Stimulated activated naive CD8-positive, alpha-beta T cell treated with anti-CD3 and anti-CD28 coated beads, Interleukin-15, Interleukin-2, amounts not matched to agents 100 ng/mL and 50 ng/mL, for 24 hours (primary cell): ENCODE measurements around the gene ZNF625.

ENCODE experiments used
- H3K27ac Mint-ChIP-seq: one replicate; pipeline ENCODE4 v1.8.0; 2021; ENCODE audit warnings: mild to moderate bottlenecking, mixed read lengths
- H3K27me3 Mint-ChIP-seq: one replicate; pipeline ENCODE4 v1.8.0; 2021; ENCODE audit warnings: mixed read lengths
- H3K36me3 Mint-ChIP-seq: one replicate; pipeline ENCODE4 v1.8.0; 2021; ENCODE audit warnings: low read depth, mixed read lengths
- H3K4me1 Mint-ChIP-seq: one replicate; pipeline ENCODE4 v1.8.0; 2021; ENCODE audit warnings: low read depth, mixed read lengths
- H3K4me3 Mint-ChIP-seq: one replicate; pipeline ENCODE4 v1.8.0; 2021; ENCODE audit warnings: mild to moderate bottlenecking, mixed read lengths
- H3K9me3 Mint-ChIP-seq: one replicate; pipeline ENCODE4 v1.8.0; 2021; ENCODE audit warnings: mixed read lengths

ZNF625 gene

DNA sequence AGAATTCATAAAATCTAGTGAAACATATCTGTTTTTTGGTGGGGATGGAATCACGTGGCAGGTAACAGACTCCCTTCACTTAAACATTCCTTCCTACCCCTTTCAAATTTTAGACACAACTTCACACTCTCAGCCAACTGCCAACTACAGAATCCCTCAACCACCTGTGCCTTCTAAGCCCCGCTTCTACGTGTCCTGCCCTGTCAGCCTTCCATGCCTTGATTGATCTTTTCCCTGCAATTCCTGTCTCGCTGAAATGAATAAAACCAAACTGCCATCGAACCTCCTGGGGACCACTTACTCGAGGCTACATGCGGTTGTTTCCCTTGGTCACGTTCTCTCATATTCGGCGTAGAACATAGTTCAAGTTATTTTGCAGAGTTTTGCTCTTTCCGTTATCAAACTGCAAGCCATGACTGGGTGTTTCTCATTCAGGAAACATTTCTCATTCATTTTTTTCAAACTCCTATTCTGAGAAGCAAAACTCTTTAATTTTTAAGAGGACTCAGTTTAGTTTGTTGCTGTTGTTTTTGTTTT, 1.1 kb downstream of the ZNF625 start:
- Mint-ChIP-seq H3K4me1 (peaks cover 10% of the 10 kb centered on the region), H3K9me3 (no peaks in the 10 kb centered on the region), H3K27ac (no peak overlapping the region), H3K36me3 (peaks cover 13% of the 10 kb centered on the region), H3K27me3 (peaks cover 4% of the 10 kb centered on the region), H3K4me3 (peak overlapping the region; percentile 87)

DNA sequence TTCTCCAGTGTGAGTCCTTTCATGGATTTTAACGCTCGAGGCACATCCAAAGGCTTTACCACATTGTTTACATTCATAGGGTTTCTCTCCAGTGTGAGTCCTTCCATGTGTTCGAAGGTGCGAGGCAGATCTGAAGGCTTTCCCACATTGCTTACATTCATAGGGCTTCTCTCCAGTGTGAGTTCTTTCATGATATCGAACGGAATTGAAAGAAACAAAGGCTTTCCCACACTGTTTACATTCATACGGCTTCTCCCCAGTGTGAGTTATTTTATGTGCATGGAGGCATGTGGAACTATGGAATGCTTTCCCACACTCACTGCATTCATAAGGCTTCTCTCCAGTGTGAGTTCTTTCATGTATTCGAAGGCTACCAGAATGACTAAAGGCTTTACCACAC, 11.2 kb downstream of the ZNF625 start:
- Mint-ChIP-seq H3K36me3 (peaks cover 35% of the 10 kb centered on the region), H3K9me3 (peaks cover 21% of the 10 kb centered on the region), H3K4me1 (peaks cover 11% of the 10 kb centered on the region), H3K4me3 (no peak overlapping the region), H3K27ac (no peak overlapping the region), H3K27me3 (no peaks in the 10 kb centered on the region)

DNA sequence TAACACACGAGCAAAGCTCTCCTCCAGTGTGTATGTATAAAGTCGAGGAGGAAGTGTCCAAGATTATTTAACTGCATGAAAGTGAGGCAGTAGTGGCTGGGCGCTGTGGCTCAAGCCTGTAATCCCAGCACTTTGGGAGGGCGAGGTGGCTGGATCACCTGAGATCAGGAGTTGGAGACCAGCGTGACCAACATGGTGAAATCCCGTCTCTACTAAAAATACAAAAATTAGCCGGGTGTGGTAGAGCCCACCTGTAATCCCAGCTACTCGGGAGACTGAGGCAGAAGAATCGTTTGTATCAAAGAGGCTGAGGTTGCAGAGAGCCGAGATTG, 15.2 kb downstream of the ZNF625 start:
- H3K36me3 Mint-ChIP-seq, result peaks cover 21% of the 10 kb centered on the region
- H3K27ac Mint-ChIP-seq, result no peak overlapping the region
- no peaks in the 10 kb centered on the region for H3K27me3 Mint-ChIP-seq
- peaks cover 14% of the 10 kb centered on the region for H3K9me3 Mint-ChIP-seq
- peaks cover 36% of the 10 kb centered on the region for H3K4me1 Mint-ChIP-seq
- H3K4me3 Mint-ChIP-seq, result peak overlapping the region; percentile 90

DNA sequence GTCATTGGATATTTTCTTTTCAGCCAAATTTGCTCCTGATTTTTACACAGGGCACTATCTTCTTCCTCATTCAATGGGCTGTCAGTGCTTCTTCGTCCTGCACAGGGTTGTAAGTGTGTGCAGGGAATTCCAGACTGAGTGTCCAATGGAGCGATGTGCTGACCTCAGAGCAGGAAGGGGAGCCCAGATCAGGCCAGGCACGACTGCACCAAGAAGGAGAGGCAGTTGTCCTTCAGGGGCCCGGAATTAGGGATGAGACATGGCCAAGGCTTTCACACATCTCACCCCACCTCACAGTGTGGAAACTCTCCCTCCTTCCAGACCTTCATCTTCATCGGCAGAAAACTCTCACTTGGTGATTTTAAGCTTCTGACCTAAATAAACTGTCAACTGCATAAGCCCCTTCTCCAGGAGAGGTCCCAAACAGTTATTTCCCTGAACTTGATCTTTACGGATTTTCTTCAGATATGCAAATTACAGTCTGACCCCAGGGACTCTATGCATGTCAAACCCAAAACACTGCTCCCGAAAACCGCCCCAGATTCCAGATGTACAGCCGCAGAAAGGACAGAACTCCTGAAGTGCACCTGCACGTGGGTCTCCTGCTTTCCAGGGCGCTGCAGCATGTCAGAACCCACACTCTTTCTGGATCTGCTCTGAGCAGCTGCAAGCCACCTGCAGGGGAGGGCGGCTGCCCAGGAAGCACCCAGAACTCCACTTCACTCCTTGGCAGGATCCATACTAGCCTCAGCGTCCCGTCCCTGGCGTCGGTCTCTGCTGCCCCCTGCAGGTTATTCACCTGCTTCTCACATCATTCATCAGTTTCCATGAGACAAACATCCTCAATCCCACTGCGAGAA, 15.8 kb downstream of the ZNF625 start:
- Mint-ChIP-seq H3K4me1 (peaks cover 36% of the 10 kb centered on the region), H3K4me3 (peak overlapping the region; percentile 90), H3K27me3 (no peaks in the 10 kb centered on the region), H3K36me3 (peaks cover 17% of the 10 kb centered on the region), H3K9me3 (peaks cover 8% of the 10 kb centered on the region), H3K27ac (no peak overlapping the region)

DNA sequence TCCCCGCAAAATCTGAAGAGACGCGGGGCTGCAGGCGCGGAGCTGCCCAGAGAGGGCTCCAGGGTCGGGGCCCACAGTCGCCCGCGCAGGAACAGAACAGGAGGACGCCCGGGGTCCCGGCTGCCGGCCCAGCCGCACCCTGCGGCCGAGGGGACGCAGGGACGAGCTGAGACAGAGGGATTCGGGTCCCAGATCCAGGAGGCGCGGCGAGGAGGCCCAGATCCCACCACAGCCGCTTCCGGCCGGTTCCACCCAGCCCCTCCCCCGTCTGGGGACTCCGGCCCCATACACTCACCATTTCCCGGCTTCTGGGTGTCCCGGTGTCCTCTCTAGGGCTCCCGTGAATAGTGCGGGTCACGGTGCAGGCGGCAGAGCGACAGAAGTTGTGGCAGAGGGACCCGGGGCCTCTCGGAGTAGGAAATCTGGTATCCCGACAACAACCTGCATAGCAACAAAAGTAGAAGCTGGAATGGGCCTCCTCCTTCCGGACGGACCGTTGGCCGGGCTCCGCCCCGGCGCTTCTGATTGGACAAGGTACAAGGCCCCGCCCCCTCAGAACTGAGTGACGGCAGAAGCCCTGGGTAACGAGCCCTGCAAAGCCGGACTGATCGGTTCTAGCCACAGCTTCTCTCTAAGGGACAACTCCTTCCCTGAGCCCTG, 16.5 kb downstream of the ZNF625 start, which contains the start of gene ZNF20:
Gene ZNF20, minus strand, starts transcription at position 466 of the 660 bp plus-strand sequence. Its CDS starts 168 bp downstream, at position 298.
- Mint-ChIP-seq H3K4me3 (peak within 1 kb of the TSS; percentile 90), H3K9me3 (peaks cover under 1% of the 10 kb centered on the region), H3K27ac (no peak within 1 kb of the TSS), H3K36me3 (peaks cover 17% of the 10 kb centered on the region), H3K4me1 (peaks cover 36% of the 10 kb centered on the region), H3K27me3 (no peaks in the 10 kb centered on the region)

DNA sequence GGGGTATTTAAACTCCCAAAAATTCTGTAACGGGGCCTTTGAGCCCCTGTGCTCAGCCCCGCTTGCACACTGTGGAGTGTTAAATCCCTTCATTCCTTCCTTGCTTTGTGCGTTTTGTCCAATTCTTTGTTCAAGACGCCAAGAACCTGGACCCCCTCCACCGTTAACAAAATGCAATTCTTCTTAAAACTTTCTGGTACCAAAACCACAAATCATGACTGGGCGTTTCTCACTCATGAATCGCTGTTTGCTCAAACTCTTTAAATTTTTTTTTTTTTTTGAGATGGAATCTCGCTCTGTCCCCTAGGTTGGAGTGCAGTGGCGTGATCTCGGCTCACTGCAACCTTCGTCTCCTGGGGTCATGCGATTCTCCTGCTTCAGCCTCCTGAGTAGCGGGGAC, 17.3 kb downstream of the ZNF625 start:
- Mint-ChIP-seq H3K4me3 (peak overlapping the region; percentile 90), H3K4me1 (peaks cover 36% of the 10 kb centered on the region), H3K9me3 (no peaks in the 10 kb centered on the region), H3K27ac (no peak overlapping the region), H3K36me3 (peaks cover 23% of the 10 kb centered on the region), H3K27me3 (no peaks in the 10 kb centered on the region)

DNA sequence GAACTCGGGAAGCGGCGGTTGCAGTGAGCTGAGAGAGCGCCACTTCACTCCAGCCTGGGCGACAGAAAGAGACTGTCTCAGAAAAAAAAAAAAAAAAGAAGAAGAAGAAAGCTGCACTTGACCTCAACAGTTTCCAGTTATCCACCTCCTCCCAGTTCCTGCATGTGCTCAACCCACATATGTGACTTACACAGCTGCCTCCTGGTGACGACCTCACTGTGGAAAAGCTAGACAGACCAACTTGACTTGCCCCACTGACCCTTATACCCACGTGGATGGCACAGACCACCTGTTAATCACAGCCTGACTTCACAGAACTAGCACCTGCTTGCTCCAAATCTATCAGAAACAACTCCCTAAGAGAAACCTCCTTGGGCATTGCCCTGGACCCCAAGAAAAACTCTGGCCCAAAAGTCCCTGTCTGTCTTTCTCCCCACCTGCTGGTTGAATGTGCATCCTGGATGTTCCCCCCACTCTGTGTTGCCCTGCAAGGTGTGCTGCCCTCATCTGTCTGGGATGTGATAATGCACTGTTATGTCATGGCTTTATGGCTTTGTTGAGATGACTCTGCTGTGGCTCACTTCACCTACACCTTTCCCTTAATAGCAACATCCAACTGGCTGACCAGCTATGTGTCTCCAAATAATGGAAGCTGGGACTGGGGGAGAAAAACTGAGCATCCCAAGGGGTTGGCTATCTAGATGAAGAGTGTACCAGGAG, 19.2 kb downstream of the ZNF625 start:
- Mint-ChIP-seq H3K27ac (no peak overlapping the region), H3K27me3 (no peaks in the 10 kb centered on the region), H3K36me3 (peaks cover 42% of the 10 kb centered on the region), H3K4me3 (no peak overlapping the region), H3K4me1 (peaks cover 36% of the 10 kb centered on the region), H3K9me3 (peaks cover 13% of the 10 kb centered on the region)

DNA sequence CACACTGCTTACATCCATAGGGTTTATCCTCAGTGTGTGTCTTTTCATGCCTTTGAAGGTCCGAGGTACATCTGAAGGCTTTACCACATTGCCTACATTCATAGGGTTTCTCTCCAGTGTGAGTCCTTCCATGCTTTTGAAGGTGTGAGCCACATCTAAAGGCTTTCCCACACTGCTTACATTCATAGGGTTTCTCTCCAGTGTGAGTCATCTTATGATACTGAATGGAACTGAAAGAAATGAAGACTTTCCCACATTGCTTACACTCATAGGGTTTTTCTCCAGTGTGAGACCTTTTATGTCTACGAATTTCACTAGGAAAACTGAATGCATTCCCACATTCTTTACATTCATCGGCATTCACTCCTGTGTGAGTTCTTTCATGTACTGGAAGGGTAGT, 23.5 kb downstream of the ZNF625 start:
- Mint-ChIP-seq H3K36me3 (peaks cover 63% of the 10 kb centered on the region), H3K27ac (no peak overlapping the region), H3K9me3 (peaks cover 24% of the 10 kb centered on the region), H3K4me3 (no peak overlapping the region), H3K27me3 (no peaks in the 10 kb centered on the region), H3K4me1 (peaks cover 9% of the 10 kb centered on the region)

DNA sequence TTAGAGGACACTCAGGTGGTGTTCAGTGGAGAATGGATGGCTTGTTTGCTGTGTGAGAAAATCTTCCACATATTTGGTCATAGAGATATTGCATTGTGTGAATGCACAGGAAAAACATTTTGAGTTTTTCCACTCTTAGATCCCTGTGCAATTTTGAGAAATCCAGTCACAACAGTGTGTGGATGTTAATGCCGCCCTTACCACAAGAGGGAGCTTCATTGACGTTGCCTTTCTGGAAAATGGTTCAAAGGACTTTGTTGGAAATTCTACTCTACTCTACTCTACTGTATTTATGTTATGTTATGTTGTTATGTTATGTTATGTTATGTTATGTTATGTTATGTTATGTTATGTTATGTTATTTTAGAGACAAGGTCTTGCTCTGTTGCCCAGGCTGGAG, 29.8 kb downstream of the ZNF625 start:
- Mint-ChIP-seq H3K9me3 (peaks cover 8% of the 10 kb centered on the region), H3K4me1 (no peaks in the 10 kb centered on the region), H3K27me3 (no peaks in the 10 kb centered on the region), H3K27ac (no peak overlapping the region), H3K4me3 (no peak overlapping the region), H3K36me3 (peaks cover 14% of the 10 kb centered on the region)

DNA sequence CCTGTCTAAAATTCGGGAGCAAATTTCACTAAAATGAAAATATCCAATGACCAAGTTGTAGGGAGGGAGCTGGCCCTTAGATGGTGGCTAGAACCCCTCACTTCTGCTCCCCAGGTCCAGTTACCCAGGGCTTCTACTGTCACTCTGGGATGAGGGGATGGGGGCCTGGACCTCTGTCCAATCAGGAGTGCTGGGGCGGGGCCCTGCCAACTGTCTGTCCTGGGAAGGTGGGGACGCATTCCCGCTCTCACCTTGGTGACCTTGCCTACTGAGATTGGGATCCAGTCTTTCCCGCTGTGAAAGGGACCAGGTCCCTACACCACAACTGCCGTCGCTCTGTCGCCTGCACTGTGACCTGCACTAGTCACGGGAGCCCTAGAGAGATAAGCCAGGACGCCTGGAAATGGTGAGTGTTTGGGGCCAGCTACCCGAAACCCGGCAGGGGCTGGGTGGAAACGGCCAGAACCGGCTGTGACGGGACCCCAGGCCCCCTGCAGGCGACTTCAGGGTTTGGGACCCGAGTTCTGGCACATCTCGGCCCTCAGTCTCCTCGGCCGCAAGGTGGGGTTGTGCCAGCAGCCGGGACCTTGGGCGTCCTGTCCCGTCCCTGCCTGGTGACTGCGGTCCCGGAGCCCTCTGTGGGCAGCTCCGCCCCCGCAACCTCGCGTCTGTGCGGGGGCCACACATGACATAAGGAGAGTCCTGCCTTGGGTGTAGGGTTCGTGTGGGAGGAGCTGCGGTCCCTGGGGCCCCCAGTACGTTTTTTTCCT, 39.1 kb downstream of the ZNF625 start:
- Mint-ChIP-seq H3K4me3 (no peak overlapping the region), H3K9me3 (peaks cover 10% of the 10 kb centered on the region), H3K36me3 (peaks cover 19% of the 10 kb centered on the region), H3K4me1 (peaks cover 18% of the 10 kb centered on the region), H3K27me3 (no peaks in the 10 kb centered on the region), H3K27ac (no peak overlapping the region)

DNA sequence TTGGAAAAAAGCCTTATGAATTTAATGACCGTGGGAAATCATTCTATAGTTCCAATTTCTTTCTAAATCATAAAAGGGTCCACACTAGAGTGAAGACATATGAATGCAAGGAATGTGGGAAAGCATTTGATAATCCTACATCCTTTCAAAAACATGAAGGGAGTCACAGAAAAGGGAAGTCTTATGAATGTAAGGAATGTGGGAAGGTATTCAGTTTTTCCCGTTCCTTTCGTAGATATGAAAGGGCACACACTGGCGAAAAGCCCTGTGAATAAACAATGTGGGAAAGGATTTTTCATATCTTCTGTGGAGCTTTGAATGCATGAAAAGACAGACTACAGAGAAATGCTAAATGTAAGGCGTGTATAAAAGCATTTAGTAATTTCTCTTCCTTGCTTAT, 43.4 kb downstream of the ZNF625 start:
- H3K4me3 Mint-ChIP-seq, result peak overlapping the region; percentile 32
- peaks cover 21% of the 10 kb centered on the region for H3K9me3 Mint-ChIP-seq
- no peak overlapping the region for H3K27ac Mint-ChIP-seq
- peaks cover 26% of the 10 kb centered on the region for H3K4me1 Mint-ChIP-seq
- peaks cover 50% of the 10 kb centered on the region for H3K36me3 Mint-ChIP-seq
- H3K27me3 Mint-ChIP-seq, result no peaks in the 10 kb centered on the region

DNA sequence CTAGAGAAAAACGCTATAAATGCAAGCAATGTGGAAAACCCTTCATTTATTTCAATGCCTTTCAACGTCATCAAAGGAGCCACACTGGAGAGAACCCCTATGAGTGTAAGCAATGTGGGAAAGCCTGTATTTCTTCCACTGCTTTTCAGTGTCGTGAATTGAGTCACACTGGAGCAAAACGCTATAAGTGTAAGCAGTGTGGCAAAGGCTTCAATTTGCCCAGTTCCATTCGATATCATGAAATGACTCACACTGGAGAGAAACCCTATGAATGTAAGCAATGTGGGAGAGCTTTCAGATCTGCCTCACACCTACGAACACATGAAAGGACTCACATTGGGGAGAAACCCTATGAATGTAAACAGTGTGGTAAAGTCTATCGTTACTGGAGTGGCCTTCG, 43.8 kb downstream of the ZNF625 start:
- H3K27ac Mint-ChIP-seq, result peak overlapping the region; percentile 38
- peaks cover 50% of the 10 kb centered on the region for H3K36me3 Mint-ChIP-seq
- no peaks in the 10 kb centered on the region for H3K27me3 Mint-ChIP-seq
- peaks cover 21% of the 10 kb centered on the region for H3K9me3 Mint-ChIP-seq
- H3K4me3 Mint-ChIP-seq, result peak overlapping the region; percentile 32
- H3K4me1 Mint-ChIP-seq, result peaks cover 26% of the 10 kb centered on the region

DNA sequence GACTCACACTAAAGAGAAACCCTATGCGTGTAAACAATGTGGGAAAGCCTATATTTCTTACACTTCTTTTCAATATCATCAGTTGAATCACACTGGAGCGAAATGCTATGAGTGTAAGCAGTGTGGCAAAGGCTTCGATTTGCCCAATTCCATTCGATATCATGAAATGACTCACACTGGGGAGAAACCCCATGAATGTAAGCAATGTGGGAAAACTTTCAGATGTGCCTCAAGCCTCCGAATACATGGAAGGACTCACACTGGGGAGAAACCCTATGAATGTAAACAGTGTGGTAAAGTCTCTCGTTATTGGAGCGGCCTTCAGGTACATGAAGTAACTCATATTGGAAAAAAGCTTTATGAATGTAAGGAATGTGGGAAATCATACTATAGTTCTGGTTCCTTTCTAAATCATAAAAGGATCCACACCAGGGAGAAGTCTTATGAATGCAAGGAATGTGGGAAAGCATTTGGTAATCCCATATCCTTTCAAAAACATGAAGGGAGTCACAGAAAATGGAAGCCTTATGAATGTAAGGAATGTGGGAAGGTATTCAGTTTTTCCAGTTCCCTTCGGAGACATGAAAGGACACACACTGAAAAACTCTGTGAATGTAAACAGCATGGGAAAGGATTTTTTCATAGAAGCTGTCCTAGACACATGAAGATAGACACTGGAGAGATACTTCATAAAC, 44.4 kb downstream of the ZNF625 start:
- Mint-ChIP-seq H3K36me3 (peaks cover 50% of the 10 kb centered on the region), H3K27me3 (no peaks in the 10 kb centered on the region), H3K9me3 (peaks cover 21% of the 10 kb centered on the region), H3K27ac (peak overlapping the region; percentile 38), H3K4me1 (peaks cover 26% of the 10 kb centered on the region), H3K4me3 (peak overlapping the region; percentile 3)

DNA sequence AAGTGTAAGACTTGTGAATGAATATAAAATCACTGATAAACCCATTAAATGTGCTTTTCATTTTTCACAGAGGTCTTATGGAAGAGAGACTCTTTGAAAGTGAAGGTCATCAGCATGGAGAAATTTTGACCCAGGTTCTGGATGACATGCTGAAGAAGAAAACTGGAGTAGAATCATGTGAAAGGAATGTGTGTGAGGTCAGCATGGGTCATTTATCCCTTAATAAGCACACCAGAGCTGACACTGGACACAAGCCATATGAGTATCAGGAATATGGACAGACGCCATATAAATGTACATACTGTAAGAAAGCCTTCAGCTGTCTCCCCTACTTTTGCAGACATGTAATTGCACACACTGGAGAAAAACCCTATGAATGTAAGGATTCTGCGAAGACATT, 45.4 kb downstream of the ZNF625 start:
- no peak overlapping the region for H3K27ac Mint-ChIP-seq
- peaks cover 27% of the 10 kb centered on the region for H3K4me1 Mint-ChIP-seq
- no peak overlapping the region for H3K4me3 Mint-ChIP-seq
- H3K9me3 Mint-ChIP-seq, result peaks cover 21% of the 10 kb centered on the region
- no peaks in the 10 kb centered on the region for H3K27me3 Mint-ChIP-seq
- H3K36me3 Mint-ChIP-seq, result peaks cover 52% of the 10 kb centered on the region
